Measurements from ENCODE around the gene CST6.

The CST6 gene, protein sequence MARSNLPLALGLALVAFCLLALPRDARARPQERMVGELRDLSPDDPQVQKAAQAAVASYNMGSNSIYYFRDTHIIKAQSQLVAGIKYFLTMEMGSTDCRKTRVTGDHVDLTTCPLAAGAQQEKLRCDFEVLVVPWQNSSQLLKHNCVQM

DNA sequence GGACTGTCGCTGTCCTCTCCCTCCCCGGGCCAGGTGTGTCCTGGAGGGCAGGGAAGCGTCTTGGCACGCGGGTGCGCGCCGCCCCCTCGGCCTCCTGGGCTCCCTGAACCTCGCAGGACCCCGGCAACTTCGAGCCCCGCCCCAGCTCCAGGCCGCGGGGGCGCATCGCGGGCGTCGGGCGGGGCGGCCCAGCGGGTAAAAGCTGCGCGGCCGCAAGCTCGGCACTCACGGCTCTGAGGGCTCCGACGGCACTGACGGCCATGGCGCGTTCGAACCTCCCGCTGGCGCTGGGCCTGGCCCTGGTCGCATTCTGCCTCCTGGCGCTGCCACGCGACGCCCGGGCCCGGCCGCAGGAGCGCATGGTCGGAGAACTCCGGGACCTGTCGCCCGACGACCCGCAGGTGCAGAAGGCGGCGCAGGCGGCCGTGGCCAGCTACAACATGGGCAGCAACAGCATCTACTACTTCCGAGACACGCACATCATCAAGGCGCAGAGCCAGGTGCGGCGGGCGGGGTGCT is at the start of gene CST6:
TSS of gene CST6 (plus strand) at position 224 of the 519 bp plus-strand sequence. CDS start at position 261, 37 bp downstream.
- no peak for DNase-seq

DNA sequence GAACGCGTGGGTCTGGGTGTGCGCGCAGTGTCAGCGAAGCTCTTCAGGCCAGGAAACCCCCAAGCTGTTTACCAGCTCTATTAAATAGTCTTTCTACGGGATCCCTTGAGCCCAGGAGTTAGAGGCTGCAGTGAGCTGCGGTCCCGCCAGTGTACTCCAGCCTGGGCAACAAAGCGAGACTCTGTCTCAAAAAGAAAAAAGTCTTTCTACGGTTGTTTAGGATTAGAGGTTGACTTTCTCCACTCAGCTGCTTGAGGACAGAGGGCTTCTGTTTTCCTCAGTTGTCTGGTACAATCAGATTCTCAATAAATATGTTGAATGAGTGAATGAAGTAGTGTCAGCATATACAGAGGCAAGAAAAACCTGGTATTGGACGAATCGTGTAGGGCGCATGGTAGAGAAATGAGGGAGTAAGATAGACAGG is 49.7 kb upstream of the CST6 start:
- DNase-seq: no peak

DNA sequence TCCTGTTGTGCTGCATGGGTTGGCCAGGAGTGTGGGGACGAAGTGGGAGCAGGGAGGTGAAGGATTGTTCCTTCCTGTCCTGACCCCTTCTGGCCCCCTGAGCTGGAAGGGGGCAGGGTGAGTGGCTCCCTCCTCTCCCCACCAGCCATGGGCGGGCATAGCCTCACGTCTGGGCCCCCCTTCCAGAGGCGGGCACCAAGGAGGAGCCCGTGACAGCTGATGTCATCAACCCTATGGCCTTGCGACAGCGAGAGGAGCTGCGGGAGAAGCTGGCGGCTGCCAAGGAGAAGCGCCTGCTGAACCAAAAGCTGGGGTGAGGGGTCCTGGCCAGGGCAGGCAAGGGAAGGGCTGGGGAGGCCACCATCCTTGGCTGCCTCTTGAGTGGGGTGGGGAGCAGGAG is 46.9 kb upstream of the CST6 start:
- no peak for DNase-seq

DNA sequence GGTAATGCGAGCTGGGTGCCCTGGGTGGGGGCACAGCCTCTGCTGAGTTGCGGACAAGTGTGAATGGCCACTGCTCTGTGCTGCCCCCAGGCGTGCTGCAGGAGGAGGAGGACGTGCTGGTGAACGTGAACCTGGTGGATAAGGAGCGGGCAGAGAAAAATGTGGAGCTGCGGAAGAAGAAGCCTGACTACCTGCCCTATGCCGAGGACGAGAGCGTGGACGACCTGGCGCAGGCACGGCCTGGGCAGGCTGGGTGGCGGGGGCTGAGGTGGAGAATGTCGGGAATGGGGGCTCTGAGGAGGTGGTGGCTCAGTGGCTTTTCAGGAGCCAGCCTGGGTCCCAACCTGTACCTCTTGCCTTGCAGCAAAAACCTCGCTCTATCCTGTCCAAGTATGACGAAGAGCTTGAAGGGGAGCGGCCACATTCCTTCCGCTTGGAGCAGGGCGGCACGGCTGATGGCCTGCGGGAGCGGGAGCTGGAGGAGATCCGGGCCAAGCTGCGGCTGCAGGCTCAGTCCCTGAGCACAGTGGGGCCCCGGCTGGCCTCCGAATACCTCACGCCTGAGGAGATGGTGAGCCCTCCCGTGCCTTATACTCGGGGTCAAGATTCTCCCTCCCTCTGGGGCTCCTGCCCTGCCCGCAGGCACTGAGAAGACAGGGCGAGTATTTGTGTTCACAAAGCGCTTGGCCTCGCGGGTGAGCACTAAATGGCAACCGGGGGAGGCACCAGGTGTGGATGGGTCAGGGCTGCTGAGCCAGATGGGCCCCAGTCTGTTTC is 45.6 kb upstream of the CST6 start:
- DNase-seq: no peak

DNA sequence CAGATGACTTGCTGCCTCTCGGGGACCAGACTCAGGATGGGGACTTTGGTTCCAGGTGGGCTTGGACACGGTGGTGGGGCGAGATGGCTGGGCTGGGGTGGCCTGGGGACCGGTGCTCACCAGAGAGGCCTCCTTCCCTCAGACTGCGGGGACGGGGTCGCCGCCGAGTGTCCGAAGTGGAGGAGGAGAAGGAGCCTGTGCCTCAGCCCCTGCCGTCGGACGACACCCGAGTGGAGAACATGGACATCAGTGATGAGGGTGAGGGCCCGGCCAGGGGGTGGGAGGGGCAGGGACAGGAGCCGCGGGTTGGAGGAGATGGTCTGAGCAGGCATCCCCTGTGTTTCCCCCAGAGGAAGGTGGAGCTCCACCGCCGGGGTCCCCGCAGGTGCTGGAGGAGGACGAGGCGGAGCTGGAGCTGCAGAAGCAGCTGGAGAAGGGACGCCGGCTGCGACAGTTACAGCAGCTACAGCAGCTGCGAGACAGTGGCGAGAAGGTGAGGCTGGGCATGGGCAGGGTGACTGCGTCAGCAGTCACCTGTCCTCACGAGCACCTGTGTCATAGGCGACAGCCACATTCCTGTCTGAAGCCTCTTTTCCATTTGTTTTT is 44.4 kb upstream of the CST6 start:
- no peak for DNase-seq

DNA sequence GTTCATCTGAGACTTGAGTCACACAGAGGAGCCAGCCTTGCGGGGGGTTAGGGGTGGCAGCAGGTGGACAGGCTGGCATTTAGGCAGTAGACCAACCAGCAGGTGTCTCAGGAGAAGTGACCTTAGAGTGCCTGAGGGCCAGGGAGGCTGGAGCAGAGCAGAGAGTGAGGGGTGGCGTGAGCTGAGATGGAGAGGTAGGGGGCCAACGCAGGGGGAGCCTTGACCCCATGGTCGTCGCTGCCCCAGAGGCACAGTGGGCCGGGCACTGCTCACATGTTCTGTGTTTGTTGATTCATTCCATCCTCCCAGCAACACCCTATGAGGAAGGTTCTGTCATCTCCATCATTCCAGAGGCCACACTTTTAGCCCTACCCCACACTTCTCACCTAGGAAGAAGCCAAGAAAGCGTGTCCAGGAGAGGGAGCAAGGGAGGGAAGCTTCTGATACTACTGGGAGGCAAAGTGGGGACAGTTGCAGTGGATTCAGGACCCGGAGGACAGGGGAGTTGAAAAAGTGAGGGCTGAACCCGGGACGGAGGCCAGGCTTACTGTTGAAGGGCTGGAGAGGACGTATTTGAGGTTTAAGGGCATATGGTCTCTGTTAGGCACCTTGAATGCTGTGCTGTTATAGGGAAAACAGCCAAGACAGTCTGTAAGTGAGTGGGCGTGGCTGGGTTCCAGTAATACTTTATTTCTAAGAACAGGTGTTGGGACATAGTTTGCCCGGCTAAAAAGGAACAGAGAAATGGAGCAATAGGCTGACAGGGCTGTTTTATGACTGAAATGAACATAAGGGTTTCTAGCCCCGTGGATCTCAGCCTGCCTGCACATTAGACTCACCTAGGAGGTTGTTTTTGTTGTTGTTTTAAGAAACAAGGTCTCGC is 43.0 kb upstream of the CST6 start:
- no peak for DNase-seq

DNA sequence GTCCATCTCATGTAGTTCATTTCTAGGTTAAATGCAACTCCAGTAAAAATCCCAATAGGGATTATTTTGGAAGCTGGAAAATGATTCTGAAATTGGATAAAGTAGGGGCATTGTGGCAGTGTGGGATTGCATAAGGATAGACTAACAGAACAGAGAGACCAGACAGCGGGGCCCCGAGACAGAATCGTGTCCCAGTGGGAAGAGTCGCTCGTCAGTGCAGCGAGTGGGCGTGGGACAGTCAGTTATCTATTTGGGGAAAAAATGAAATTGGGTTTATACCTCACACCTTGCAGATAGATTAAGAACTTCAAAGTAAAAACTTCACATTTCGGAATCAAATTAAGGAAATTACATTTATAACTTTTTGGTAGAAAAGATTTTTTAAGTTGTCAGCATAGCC is 39.7 kb upstream of the CST6 start:
- DNase-seq: no peak

DNA sequence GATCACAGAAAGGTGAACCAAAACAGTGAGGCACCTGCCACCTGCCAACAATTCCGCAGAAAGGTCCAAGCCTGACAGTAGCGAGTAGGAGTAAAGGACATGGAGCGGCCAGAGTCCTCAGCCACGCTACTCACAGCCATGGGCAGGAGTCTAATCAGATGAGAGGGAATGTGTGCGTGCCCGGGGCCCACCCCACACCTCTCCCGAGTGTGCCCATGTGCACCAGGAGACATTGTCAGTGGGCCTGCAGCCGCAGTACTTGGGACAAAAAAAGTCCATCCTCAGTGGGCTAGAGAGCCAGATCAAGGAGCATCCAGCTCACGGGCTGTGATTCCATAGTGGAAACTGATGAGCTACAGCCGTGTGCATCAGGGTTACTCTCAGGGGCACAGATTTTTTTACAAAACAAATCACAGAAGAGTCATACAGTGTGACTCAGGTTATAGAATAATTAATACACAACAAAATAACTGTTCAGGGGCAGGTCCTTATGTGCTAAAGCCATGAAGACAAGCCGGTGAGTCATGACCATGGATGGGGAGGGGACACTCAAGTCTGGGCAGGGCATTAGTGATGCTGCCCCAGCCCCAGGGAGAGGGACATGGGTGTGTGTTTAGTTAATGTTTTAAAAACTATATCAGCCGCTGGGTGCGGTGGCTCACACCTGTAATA is 38.2 kb upstream of the CST6 start:
- no peak for DNase-seq

DNA sequence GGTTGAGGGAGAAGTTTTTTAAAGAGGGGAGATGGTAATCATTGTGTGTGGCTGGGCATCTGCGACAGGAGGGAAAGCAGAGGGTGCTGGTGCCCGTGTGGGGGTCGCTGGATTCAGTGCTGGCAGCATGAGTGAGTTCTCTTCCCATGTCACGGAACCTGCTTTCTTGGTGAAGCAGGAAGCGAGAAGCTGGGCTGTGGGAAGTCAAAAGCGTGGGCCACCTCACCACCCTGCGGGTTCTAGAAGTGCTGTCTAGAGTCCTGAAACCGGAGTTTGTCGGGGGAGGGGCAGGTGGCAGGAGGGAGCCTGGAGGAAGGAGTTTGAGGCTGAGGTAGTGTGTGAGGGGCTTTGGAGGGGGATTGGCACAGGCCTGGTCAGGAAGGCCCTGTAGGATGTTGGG is 36.0 kb upstream of the CST6 start:
- no peak for DNase-seq

DNA sequence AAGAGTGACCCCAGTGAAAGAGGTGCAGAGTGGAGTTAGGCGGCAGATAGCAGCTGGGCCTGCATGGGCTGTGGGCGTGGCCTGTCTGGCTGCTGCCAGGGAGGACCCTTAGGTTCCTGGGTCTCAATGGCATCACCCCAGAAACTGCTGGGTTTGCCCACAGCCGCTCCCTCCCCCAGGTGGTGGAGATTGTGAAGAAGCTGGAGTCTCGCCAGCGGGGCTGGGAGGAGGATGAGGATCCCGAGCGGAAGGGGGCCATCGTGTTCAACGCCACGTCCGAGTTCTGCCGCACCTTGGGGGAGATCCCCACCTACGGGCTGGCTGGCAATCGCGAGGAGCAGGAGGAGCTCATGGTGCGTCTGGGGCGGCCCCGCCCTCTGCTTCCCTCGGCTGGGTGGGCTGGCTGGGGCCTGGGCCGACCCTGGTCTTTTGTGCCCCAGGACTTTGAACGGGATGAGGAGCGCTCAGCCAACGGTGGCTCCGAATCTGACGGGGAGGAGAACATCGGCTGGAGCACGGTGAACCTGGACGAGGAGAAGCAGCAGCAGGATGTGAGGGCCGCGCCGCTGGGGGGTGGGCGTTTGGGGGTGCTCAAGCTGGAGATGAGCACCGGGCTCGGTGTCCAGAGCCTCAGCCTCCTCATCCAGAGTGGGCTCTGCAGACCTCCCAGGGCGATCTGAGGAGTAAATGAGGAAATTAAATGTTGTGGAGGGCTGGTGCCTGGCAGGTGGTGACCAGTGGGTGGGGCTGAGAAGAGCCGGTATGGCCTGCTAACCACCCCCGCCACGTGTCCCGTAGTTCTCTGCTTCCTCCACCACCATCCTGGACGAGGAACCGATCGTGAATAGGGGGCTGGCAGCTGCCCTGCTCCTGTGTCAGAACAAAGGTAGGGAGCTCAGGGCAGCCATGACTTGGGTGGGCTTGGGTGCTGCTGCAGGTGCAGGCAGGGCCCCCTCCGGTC is 35.3 kb upstream of the CST6 start:
- no peak for DNase-seq

DNA sequence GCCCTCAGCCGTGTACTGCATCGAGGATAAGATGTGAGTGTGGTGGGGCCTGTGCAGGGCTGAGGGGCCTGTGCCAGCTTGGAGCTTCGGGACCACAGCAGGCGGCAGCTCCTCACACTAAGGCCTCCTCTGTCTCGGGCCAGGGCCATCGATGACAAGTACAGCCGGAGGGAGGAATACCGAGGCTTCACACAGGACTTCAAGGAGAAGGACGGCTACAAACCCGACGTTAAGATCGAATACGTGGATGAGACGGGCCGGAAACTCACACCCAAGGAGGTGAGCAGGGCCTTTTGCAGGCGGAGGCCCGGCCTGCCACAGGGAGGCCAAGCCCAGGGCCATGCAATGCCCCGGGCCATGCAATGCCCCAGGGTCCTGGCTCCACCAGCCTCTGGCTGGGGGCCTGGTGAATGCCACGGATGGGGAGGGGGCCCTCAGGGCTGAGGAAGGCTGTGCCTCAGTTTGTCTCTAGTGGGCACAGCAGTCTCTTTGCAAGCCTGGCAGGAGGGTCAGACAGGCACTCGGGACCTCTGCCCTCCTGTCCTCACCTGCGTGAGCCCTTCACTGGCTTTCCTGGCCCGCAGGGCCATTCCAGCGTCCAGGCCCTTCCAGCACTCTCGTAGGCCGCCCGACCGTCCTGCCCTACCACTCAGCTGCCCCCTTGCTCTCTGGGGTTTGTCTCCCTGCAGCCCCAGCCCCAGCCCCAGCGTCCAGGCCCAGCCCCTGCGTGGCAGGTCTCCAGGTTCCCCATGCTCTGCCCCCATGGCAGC is 34.0 kb upstream of the CST6 start:
- no peak for DNase-seq

DNA sequence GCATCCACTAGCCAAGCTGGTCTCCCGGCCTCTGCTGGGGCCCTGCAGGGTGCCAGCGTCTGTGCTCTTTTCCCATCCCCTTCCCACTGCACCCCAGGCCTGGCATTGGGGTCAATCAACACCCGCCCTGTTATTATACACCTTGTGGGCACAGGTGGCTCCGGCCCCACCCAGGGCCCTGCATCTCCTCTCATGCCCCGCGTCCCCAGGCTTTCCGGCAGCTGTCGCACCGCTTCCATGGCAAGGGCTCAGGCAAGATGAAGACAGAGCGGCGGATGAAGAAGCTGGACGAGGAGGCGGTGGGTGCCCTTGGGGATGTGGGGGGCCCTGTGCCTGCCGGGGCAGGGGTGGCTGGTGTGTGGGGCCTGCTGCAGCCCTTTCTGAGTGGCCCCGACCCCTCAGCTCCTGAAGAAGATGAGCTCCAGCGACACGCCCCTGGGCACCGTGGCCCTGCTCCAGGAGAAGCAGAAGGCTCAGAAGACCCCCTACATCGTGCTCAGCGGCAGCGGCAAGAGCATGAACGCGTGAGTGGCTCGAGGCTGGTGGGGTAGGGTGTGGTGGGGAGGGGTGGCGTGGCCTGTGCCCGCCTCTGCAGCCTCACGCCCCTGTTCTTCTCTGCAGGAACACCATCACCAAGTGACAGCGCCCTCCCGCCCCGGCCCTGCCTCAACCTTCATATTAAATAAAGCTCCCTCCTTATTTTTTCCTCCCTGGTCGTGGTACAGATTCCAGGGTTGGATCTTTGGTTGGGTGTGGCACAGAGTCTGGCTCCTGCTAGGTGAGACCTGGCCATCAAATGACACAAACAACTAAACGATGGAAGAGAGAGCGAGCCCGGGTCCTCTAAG is 33.2 kb upstream of the CST6 start:
- DNase-seq: no peak

DNA sequence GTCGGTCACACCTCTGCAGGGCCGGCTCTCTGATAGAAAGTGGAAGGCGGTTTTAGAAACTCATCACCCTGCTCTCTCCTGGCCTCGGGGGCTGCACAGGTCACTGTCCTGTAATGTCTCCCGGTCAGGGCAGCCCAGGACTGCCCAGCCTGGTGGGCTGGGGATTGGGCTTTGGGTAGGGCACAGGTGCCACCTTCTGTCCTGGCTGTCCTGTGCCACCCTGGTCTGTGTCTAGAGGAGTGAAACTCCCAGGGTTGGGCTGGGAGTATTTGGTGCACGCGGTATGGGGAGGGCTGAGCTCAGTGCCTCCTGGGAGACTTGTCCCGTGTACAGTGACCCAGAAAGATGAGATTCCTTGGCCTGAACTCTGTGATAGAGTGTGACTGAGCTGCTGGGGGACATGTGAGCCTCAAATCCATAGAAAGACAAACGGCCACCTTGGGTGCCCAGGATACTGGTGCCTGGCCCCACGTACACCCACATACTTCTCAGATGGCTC is 32.5 kb upstream of the CST6 start:
- DNase-seq: no peak

DNA sequence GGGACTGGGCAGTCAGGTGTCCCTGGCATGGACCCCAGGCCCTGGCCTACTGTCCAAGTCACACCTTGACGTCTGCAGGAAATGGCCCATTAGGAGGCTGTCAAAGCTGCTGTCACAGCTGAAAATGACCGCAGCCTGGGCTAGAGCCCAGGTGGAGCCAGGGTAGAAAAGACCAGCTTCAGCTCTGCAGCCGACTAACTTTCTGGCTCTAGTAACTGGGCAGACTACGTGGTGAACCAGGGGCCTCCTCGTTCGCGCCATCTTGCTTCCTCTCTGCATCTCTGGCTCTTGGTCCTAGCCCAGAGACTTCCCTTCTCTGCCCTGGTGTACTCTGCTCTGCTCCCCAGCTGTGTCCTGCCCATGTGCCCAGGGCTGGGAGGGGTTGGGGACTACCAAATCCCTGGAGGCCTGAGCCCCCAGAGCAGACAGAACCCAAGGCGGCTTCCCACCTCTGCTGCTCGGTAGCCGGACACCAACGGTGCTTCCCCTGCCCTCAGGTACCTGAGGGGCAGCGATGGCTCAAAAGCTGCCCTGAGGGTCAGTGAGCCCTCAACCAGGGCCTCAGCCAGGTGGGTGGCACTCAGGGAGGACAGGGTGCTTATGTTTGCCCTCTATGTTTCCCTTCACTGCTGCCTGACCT is 30.6 kb upstream of the CST6 start:
- no peak for DNase-seq

DNA sequence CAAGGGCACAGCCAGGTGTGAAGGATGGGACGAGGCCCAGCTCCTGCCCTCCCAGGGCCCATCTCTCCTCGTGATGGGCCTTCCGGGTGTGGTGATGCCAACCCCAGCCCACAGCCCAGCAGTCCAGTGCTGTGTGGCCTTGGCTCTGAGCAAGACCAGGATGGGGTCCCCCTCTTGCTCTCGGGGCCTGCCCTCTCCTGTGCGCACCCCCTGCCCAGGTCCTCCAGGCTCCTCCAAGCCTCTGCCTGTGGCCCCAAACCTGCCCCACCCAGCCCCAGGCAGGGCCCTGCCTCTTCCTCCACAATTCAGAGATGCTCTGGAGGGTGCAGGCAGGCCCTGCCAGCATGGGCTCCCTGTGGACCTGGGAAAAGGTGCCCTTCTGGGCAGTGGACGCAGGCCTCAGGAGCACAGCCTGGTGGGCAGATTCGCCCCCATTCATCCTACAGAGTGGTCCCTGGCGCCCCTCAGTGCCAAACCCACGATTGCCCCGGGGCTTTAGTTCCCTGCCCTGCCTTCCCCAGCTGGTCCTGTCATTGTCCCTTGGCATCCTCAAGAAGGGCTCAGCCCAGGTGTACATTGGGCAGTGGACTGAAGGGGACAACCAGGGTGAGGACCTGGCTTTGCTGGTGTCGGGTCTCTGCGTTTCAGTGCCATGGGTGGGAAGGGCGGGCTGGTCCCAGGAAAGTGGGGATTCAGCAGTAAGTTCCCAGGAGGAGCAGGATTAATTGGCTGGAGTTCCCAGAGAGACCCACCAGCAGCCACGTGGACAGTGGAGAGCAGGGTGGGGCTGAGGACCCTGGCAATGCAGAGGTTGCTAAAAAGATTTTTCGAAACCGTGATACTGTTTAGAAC is 29.6 kb upstream of the CST6 start:
- no peak for DNase-seq

DNA sequence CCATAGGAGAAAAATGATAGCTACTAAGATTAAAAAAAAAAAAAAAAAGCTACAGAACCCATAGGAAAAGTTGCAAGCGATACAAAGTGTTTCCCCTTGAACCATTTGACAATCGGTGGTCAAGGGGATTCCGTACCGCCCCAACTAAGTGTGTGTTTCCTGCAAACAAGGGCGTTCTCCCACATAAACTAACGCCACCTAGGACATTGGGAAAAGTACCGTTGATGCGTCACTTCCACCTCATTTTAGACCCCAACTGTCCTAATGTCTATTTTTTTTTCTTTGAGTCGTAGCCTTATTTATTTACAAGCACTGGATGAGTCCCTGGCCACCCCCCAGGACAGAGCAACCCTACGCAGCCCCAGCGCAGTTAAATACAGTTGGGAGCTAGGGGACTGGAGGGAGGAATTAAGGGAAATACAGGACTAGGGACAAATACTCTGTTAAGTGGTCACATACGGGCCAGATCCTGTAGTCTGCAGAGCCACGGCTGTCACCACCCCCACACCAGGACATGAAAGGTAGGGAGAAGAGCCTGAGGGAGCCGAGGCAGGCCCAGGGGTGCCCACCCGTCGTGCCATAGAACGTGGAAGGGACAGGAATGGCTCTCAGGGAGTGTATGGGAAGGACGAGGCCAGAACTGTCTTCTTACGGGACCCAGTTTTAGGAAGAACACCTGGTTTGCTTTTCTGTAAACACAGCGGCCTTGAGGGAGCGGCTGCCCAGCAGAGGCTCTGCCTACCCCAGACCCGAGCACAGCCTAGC is 28.8 kb upstream of the CST6 start:
- DNase-seq: no peak

DNA sequence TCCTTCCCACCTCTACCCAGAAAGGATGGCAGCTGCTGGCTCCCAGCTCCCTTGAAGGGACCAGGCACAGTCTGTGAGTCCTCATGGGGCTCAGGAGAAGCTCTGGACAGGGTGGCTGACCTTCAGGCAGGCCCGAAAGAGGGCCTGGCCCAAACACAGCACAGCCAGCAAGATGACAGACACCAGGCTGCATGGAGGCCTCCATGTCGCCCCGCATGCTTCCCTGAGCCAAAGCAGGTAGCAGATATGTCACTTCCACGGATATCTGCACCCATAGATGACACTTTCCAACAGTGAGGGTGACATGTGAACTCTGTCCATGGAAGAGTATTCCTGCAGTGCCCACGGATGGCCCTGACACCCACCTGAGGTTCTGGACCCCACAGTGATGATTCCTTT is 28.2 kb upstream of the CST6 start:
- no peak for DNase-seq
